ENCODE data around the gene CD274. TPM values are rescaled to one million over a fixed set of nuclear protein-coding genes. Genes with fewer than 3 reads are reported as not detected.
"Not testable (repeated sequence)": the region's sequence is repeated elsewhere in the genome, so short reads cannot be mapped to it uniquely, and the experiment has no call there.

The CD274 gene
- total RNA-seq, 2 donors from 2014 or later = 2.2 to 7.3 TPM

DNA sequence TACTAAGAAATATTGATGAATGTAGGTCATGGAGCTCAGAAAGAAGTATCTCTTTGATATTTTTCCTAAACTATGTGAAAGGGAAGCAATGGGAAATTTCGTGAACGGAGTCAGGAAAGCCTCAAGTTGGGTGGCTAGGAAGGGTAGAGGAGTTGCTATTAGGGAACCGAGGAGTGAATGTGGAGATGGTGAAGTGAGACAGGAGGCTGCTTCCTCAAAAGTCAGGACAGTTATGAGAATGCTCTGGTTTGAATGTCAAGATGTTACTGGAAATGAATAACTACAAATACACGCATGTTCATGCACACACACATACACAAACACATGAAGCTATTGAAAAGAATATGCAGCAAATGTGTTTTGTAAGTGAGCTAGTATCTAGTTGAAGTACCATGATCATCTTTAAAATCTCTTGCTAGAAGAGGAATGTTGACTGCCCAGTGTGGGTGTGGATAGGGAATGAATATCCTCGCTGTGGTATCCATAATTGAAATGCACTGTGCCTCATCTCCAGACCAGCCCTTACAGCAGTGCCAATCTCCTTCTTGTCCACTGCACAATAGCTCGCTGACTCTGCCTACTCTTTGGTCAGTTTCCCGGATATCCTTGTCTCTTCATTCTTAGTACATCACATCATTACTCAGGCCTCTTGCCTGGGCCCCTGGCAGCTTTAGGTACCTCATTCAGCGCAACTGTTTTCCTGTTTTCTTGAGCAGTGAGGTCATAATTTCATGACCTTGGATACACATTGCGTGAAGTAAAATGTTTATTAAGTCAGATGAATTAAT, 38.1 kb downstream of the CD274 start:
- ATAC-seq (ENCODE audit: insufficient number of reproducible peaks, low FRiP score, low read depth) = no peak
- DNase-seq (ENCODE audit: low spot score) = no peak
- Histone ChIP-seq H3K27me3 (replicated peaks; ENCODE audit: insufficient read depth) (no peaks in the 10 kb centered on the region), H3K4me1 (ENCODE audit: control insufficient read depth in 1 of 2, low read depth in 2 of 2) (no peaks in the 10 kb centered on the region), H3K4me3 (no peak overlapping the region), H3K9me3 (no peaks in the 10 kb centered on the region), H3K27ac (no peak overlapping the region), H3K36me3 (no peaks in the 10 kb centered on the region)
- TF ChIP-seq, protein P1, sequence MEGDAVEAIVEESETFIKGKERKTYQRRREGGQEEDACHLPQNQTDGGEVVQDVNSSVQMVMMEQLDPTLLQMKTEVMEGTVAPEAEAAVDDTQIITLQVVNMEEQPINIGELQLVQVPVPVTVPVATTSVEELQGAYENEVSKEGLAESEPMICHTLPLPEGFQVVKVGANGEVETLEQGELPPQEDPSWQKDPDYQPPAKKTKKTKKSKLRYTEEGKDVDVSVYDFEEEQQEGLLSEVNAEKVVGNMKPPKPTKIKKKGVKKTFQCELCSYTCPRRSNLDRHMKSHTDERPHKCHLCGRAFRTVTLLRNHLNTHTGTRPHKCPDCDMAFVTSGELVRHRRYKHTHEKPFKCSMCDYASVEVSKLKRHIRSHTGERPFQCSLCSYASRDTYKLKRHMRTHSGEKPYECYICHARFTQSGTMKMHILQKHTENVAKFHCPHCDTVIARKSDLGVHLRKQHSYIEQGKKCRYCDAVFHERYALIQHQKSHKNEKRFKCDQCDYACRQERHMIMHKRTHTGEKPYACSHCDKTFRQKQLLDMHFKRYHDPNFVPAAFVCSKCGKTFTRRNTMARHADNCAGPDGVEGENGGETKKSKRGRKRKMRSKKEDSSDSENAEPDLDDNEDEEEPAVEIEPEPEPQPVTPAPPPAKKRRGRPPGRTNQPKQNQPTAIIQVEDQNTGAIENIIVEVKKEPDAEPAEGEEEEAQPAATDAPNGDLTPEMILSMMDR (IDR thresholded peaks at IDR 0.05) = no peak

DNA sequence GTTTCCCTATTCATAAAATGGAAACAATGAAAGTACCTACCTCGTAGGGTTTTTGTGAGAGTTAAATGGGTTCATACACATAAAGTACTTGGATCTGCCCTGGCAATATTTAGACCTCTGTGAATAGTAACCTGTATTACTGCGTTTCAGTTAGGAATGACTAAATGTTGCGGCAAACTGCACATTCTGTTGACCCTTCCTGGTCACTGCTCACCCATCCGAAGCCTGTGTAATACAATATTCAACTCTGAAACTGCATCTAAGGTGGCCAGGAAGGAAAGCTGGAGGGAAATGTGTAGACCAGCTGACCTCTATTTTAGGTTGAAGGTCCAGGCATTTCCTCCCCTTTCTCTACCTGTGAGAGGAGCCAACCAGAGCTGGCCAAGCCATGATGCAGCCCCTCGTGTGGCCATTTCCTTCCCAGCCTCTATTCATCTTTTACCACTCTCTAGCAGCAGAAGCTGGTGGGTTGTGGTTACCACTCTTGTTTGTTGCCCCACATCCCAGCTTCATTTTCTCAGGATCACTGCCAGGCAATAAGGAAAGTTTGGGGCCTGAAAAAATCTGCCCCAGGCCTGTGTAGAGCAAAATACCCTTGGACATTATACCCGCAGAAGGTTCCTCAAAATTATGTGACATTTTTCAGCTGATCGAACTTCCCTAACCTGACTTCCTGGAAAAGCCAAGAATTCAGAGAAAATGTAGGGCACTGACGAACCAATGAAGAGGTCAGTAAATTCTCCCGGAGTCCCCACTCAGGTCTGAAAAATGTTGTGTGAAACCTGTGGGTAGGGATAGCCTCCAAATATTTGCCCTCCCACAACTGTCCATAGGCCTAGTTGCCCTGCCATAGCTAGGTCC, 39.5 kb downstream of the CD274 start:
- no peaks in the 10 kb centered on the region for H3K27me3 ChIP-seq (replicated peaks; ENCODE audit: insufficient read depth)
- TF ChIP-seq, protein P1 (IDR thresholded peaks at IDR 0.05) = no peak
- peaks cover 3 to 6% of the 10 kb centered on the region in 2 donors for H3K4me1 ChIP-seq (ENCODE audit: control insufficient read depth in 1 of 2, low read depth in 2 of 2)
- H3K36me3 ChIP-seq = no peaks in the 10 kb centered on the region
- no peak for DNase-seq (ENCODE audit: low spot score)
- no peak overlapping the region for H3K27ac ChIP-seq
- H3K4me3 ChIP-seq = no peak overlapping the region
- no peak for ATAC-seq (ENCODE audit: insufficient number of reproducible peaks, low FRiP score, low read depth)
- H3K9me3 ChIP-seq = no peaks in the 10 kb centered on the region

DNA sequence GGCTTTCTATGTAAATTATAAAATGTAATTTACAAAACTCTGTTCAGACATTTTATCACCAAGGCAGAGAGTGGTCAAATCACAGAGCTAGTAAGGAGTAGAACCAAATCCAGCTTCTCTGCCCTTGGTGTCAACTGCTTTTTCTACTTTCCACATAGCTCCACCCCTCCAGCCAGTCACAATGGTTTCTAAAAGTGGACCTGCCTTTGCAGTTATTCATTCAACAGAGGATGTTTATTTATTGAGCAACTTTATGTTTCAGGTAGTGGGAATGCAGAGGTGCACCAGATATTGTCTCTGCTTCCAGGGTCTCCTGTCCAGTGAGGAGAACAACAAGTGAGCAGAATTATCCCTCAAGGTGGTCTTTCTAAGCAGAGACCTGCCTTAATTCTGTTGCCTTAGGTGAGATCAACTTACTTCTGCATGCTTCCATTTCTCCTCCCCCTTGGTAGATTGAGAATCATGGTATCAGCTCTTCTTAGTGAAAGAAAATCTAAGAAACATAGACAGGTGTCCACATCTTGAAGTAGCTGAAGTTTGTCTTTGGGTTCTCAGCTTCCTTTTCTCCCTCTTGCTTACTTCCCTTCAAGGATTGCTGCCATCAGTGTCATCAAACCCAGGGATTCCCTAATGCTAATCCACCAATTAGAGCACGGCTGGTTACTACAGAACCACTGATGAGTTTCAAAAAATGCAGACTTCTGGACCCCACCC, 42.8 kb downstream of the CD274 start:
- H3K36me3 ChIP-seq = no peaks in the 10 kb centered on the region
- H3K9me3 ChIP-seq = no peaks in the 10 kb centered on the region
- peaks cover 3 to 6% of the 10 kb centered on the region in 2 donors for H3K4me1 ChIP-seq (ENCODE audit: control insufficient read depth in 1 of 2, low read depth in 2 of 2)
- DNase-seq (ENCODE audit: low spot score) = no peak
- TF ChIP-seq, protein P1 (IDR thresholded peaks at IDR 0.05) = no peak
- H3K4me3 ChIP-seq = no peak overlapping the region
- no peak for ATAC-seq (ENCODE audit: insufficient number of reproducible peaks, low FRiP score, low read depth)
- H3K27ac ChIP-seq = no peak overlapping the region
- no peaks in the 10 kb centered on the region for H3K27me3 ChIP-seq (replicated peaks; ENCODE audit: insufficient read depth)

GRCh38 chr9:5493679-5494511, 43.6 kb downstream of the CD274 start:
- H3K27ac ChIP-seq = peak overlapping the region in 1 of 2 donors; percentile 47

GRCh38 chr9:5494765-5495164, 44.4 kb downstream of the CD274 start:
- not testable (repeated sequence) for H3K27me3 ChIP-seq (replicated peaks; ENCODE audit: insufficient read depth); ATAC-seq (ENCODE audit: insufficient number of reproducible peaks, low FRiP score, low read depth); H3K36me3 ChIP-seq; H3K4me1 ChIP-seq (ENCODE audit: control insufficient read depth in 1 of 2, low read depth in 2 of 2); H3K27ac ChIP-seq; H3K9me3 ChIP-seq; H3K4me3 ChIP-seq; DNase-seq (ENCODE audit: low spot score)

More at GRCh38 chr9:5493679-5494511, 43.6 kb downstream of the CD274 start:
- Histone ChIP-seq H3K4me1 (ENCODE audit: control insufficient read depth in 1 of 2, low read depth in 2 of 2) (peaks cover 3 to 6% of the 10 kb centered on the region in 2 donors), H3K9me3 (no peaks in the 10 kb centered on the region), H3K36me3 (no peaks in the 10 kb centered on the region), H3K4me3 (no peak overlapping the region), H3K27me3 (replicated peaks; ENCODE audit: insufficient read depth) (no peaks in the 10 kb centered on the region)
- TF ChIP-seq, protein P1 (IDR thresholded peaks at IDR 0.05) = no peak
- no peak for DNase-seq (ENCODE audit: low spot score)
- ATAC-seq (ENCODE audit: insufficient number of reproducible peaks, low FRiP score, low read depth) = no peak

Measured in thoracic aorta (tissue), 2 donors.